ENCODE results near the gene TIPARP.

The TIPARP gene

DNA sequence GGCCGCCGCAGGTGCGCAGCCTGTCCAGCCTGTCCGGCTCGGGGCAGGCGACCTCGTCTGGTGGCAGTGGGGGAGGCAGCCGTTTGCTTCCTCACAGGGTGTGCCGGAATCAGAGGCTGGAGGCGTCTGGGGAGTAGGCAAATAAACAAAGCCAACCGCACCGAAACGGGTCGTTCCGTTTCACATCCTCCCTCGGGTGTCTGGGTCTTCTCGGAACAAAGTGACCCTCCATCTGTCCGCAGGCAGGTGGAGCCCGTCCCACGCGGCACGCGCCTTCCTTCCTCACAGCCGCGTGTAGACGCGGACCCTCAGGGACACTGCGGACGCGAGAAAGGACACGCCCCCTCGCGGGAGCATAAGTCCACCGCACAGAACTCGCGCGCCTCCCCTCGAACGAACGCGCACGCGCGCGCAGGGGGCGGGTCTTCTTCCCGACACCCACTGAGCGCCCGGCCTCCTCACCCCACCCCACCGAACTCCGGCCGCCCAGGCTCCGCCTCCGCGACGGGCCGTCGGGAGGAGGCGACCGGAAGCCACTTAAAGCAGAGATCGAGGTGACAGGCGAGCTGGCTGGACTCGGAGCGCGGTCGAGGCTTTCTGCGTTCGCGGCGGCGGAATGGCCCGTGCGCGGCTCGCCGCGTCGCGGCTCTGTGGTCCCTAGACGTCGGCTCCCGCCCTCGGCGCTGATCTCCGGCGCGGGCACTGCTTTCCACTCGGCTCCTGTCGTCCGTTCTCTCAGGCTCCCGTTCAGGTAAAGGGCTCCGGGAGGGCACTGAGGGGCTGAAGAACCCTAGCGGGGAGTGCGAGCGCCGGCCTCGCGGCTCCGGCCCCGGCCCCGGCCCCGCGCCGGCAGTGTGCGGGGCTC lies at the start of gene TIPARP:
Gene TIPARP (plus strand): TSS at position 545 of the 865 bp plus-strand sequence. CDS start 3,108 bp downstream, outside the sequence.
- peak; percentile 97 for DNase-seq

DNA sequence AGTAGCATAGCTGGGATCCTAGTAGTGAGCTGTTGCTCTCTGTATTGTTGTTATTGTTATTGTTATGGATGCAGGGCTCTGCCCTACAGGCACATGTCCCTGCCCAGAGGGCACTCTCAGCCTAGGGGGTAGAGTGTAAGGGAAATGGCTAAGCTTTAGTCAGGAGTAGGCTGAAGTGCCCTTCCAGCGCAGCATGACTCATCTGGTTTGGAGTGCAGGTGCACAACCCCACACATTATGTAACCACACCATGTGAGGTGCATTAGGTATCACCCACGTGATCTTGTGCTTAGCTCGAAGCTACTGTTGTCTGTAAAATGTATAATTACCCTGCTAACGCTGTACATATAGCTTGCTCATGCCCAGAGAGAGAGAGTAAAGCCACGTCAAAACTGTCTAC lies 48.3 kb upstream of the TIPARP start:
- DNase-seq, result no peak

DNA sequence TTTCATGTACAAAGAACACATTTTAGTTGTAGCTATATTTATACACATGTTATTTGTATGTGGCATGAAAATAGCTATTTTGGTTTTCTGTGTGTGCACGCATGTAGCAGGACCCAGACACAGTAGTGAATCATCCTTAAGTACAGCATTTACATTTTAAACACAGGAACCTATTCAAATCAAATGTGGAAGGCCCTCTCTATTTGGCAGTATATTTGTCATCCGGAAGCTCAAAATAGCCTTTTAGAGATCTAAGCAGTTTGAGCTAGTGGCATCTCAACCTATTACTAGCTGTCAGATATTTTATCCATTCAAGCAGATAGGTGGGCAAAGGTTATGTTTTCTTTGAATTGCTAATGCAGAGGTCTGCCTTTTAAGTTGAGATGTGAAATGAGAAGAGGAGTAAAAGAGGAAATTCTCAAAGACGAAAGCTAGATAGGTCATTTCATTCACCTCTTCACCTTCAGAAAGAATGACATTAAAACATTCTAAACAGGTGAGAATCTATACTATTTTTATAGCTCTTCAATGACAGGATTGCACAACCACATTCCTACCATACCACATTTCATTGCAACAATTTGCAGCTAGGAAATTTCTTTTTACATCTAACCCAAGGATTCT lies 46.3 kb upstream of the TIPARP start:
- DNase-seq, result no peak

DNA sequence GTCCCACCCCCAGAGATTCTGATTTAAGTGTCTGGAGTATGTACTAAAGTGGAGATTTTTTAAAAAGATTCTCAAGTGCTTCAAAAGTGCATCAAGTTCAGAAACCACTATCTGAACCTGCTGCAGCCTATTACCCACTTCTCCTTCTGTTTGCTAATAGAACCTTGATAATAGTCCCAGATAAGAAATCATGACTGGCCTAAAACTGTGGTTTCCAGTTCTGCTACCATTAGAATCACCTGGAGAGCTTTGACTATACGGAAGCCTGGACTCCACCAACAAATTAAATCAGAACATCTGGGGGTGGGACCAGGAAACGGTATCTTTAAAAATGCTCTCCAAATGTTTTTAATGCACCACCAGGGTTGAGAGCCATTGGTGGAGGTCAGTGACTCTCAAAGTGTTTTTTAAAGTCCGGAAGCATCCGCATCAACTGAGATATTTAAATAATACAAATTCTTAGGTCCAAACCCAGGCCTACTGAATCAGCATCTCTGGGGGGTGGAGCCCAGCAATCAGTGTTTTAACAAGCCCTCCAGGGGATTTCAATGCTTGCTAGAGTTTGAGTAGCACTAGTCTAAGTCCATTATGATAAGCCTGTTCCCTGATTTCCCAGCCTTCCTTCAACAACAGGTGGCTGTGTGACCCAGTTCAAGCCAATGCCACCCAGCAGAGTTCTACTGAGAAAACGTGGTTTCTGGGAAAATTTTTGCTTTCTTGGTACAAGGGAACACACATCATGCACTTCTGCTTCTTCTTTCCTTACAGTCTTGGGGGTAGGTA lies 45.4 kb upstream of the TIPARP start:
- DNase-seq, result no peak

DNA sequence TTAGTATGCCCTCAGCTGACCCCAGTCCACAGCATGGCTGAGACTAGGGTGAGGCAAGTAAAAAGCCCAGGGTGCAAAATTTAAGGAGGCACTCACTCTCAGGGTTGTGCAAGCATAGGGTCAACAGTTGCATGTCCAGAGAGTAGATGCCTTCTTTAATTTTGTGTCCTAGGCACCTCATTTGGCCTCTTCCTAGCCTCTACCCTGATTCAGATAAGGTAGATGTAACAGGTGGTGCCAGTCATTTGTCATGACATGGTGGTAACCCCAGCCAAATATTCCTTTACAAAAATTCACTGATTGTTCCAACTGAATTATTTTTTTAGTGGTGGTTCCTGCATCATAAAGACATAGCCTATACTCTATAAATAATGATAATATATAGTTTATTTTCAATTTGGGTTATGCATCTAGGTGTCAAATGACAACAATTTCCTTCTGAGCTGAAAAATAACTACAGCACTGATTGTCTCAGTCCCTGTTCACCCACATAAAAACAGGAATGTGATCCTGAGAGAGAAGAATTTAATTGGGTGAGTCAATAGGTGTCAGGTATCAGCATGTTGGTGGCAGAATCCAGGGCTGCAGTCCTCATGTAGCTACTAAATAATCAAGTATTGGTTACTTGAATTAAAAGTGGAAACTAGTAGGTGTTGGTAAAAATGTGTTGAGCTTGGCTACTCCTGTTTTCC lies 44.2 kb upstream of the TIPARP start:
- DNase-seq, result no peak

GRCh38 chr3:156630773-156631093 lies 43.7 kb upstream of the TIPARP start:
- DNase-seq, result no peak

GRCh38 chr3:156631323-156631722 lies 43.1 kb upstream of the TIPARP start:
- DNase-seq, result no peak

GRCh38 chr3:156632601-156633000 lies 41.8 kb upstream of the TIPARP start:
- DNase-seq, result no peak

- DNase-seq, result no peak
These were observed 41.1 kb upstream of the TIPARP start for GRCh38 chr3:156633335-156633734.

- no peak for DNase-seq
These were observed 39.4 kb upstream of the TIPARP start for GRCh38 chr3:156635034-156635433.

- DNase-seq, result no peak
These were observed 38.4 kb upstream of the TIPARP start for GRCh38 chr3:156635973-156636372.

DNA sequence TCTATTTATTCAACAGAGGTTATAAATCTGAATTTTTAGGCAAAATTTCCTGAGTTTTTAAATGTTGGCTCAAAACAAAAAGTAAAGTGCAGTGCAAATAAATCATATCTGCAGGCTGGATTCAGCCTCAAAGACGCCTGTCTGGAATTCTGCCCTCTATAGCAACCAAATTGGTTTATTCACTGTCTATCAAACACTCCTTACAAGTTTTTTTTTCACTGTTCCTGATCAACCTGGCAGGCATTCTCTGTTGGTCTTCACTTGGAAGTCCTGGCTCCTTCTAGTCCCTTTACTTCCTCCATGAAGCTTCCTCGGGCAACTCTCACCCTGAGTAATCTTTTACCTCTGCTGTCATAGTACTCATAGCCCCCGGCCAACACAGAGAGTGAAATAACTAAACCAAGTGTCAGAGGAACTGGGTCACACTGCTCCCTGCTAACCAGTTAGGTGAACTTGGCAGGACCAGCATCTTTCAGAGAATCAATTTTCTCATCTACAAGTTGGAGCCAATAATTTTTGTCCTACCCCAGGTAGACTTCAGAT lies 36.8 kb upstream of the TIPARP start:
- DNase-seq, result no peak

DNA sequence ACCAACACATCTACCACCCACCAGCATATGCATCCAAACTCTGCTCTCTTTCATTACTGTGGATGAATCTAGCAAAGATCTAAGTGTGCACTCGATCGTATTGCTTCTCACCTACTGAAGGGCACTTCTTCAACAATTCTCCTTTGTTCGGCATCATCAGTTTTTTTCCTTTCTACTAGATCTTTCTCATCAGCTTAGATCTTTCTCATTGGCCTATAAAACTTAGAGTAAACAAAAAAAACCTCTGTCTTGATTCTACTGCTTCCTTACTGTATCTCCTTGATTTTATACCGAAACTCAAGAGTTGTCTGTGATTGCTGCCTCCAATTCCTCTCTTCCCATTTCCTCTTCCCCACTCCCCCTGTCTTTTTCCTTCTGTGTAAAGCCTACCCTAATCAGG lies 36.1 kb upstream of the TIPARP start:
- no peak for DNase-seq

GRCh38 chr3:156639414-156640023 lies 34.9 kb upstream of the TIPARP start:
- no peak for DNase-seq

- no peak for DNase-seq
These were observed 32.8 kb upstream of the TIPARP start for GRCh38 chr3:156641618-156641975.

DNA sequence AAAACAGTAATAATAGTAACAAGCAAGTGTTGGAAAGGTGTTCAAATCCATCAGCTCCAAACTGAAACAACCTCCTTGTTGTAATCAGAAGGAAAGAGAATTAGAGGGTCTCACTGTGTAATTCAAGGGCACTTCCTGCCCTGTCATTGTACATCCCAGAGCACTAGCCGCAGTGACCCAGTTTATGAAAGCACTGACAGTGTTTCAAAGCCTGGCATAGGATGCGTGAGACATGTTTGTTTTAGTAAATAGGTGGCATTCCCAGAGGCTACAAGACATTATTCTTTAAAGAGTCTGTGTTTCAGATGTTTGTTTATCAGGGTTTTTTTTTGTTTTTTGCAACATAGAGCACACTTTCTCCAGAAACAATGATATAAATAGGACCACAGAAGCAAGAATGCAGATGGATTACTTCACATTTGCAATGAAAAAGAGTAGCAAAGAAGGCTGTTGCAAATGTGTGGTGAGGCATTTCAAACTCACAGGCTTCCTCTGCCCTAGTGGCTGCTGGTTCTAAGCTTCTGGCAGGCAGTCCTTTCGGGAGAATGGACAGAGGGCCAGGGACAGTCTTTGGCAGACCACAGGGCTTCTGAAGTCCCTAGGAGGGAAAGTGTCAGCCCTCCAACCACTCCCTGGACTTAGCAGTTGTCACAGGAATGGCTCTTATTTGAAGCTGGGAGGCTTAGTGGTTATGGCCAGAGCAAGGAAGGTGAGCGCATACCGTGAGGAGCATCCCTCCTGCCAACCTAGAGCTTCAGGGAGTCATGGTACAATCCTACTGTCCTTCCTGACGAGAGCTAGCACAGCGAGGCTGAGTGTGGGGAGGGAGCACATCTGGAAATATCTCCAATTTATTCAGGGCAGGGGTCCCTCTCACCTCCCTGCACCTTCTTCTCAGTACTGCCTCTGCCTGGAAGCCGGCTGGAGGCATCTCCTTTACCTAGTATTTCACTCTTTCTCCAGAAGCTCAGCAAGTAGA lies 31.4 kb upstream of the TIPARP start:
- DNase-seq, result no peak

DNA sequence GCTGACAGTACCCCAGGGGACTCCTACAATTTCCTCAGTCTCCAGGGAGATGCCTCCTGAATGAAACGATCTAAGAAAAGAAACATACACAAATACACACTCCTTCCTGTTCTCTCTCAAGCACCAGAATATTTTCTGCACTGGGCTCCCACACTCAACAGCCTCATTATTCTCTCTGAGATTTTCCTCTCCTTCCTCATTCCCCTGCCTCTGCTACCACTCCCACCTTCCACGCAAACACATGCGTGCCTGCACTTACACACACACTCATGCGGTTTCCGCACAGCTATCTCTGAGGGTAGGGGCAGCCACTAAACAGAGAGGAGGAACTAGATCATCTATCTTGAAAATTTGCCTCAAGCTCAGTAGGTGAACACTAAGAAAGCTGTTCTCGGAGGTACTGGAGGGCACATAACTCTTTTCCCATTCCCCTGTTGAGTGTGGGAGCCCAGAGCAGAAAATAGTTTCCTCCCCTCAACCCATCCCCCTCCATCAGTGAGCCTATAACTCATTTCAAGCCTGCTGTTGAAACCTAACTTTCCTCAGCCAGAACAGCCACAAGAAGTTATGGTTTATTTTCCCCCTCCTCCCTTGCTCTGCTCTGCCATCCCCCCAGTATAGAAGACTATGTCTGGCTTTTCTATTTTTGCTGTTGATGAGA lies 30.5 kb upstream of the TIPARP start:
- peak; percentile 37 for DNase-seq

- no peak for DNase-seq
These were observed 29.4 kb upstream of the TIPARP start for GRCh38 chr3:156644958-156645357.

- DNase-seq, result no peak
These were observed 27.4 kb upstream of the TIPARP start for GRCh38 chr3:156646958-156647357.

DNA sequence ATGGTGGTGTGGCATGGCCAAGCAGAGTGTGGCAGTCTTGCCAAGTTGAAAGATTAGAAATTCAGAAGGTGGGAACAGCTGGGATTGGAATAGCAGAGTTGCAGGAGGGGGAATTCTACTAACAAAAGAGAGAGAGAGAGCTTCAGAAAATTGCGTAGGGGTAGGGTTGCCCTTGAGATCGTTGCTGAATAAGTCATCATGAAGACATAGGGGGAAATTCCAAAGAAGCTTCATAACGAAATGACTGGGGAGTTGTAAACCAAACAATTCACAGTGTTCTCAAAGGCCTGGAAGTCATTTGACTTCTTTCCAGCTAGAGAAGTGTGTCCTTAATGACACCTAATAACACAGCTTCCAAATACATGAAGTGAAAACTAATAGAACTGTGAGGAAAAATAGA lies 26.3 kb upstream of the TIPARP start:
- DNase-seq, result no peak

DNA sequence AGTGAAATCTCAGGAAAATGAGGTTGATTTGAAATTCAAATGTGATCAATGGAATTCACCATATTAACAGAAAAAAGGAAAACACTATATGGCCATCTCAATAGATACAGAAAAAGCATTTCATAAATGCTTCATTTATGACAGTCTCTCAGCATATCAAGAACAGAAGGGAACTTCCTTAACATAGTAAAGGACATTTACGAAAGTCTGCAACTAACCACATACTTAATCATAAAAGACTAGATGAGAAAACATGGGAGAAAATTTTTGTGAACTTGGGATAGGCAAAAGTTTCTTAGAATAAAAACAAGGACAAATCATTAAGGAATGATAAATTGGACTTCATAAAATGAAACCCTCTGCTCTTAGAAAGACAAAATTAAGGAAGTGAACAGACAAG lies 24.7 kb upstream of the TIPARP start:
- no peak for DNase-seq
